GM10248 (cell line): Measurements from ENCODE around the gene PANK4.

Experiments
- CTCF ChIA-PET: fragments of 300-600 bp; sonication (Branson Sonifier 250); formaldehyde crosslinking; extraction: SDS; loops from one replicate; lab custom pipeline; 2021; ENCODE audit warnings: antibody characterized with exemption; lab: Yijun Ruan, JAX
- POLR2A ChIA-PET: fragments of 350-650 bp; sonication (Branson Sonifier 250); formaldehyde crosslinking; extraction: SDS; loops from one replicate; lab custom pipeline; 2020; ENCODE audit warnings: antibody characterized with exemption; lab: Yijun Ruan, JAX
- DNase-seq: peaks from one replicate; pipeline ENCODE4 v3.0.0; 2012; ENCODE audit errors: extremely low spot score
- CTCF ChIP-seq: IDR thresholded peaks from 2 replicates; pipeline ENCODE4 v1.5.1; 2012; ENCODE audit warnings: mild to moderate bottlenecking, low read depth; ENCODE audit errors: extremely low read depth, missing control alignments, control extremely low read depth

Gene PANK4

GRCh38 chr1:2509589-2509988 lies 16.8 kb downstream of the PANK4 start:
- no peak for DNase-seq
- ChIA-PET CTCF (interaction anchor here (1.0 kb wide), 1 partner anchor 95 kb away, joined by 4 read pairs; no protein-coding TSS in a partner anchor), POLR2A (no interaction called here)
- no peak for TF ChIP-seq CTCF

GRCh38 chr1:2508751-2509150 lies 17.6 kb downstream of the PANK4 start:
- POLR2A ChIA-PET, result no interaction called here
- CTCF ChIA-PET, result no interaction called here
- no peak for DNase-seq
- no peak for TF ChIP-seq CTCF

- ChIA-PET CTCF (interaction anchor here (1.6 kb wide), 1 partner anchor 20 kb away, joined by 3 read pairs; no protein-coding TSS in a partner anchor), POLR2A (no interaction called here)
- no peak for DNase-seq
- TF ChIP-seq CTCF, result no peak
Observed at GRCh38 chr1:2508180-2508579, 18.2 kb downstream of the PANK4 start.

GRCh38 chr1:2507744-2508155 lies 18.6 kb downstream of the PANK4 start:
- POLR2A ChIA-PET, result no interaction called here
- CTCF ChIA-PET, result interaction anchor here (1.1 to 1.6 kb wide), 2 partner anchors 12 to 20 kb away, joined by 3 read pairs; no protein-coding TSS in a partner anchor
- DNase-seq, result no peak
- TF ChIP-seq CTCF, result no peak

- CTCF ChIA-PET, result interaction anchor here (0.8 to 1.6 kb wide), 3 partner anchors 13 to 19 kb away, joined by 3 read pairs; partner anchors contain the start of gene PANK4
- no peak for TF ChIP-seq CTCF
- POLR2A ChIA-PET, result interaction anchor here (0.6 kb wide), 1 partner anchor 40 kb away, joined by 3 read pairs; no protein-coding TSS in a partner anchor
- no peak for DNase-seq
Observed at GRCh38 chr1:2506901-2507565, 19.4 kb downstream of the PANK4 start.

- ChIA-PET CTCF (interaction anchor here (0.7 to 1.6 kb wide), 4 partner anchors 14 to 20 kb away, joined by 3 read pairs; partner anchors contain the start of gene PANK4), POLR2A (interaction anchor here (0.6 kb wide), 1 partner anchor 41 kb away, joined by 3 read pairs; no protein-coding TSS in a partner anchor)
Observed at GRCh38 chr1:2506007-2506860, 20.2 kb downstream of the PANK4 start.

More at GRCh38 chr1:2506007-2506860, 20.2 kb downstream of the PANK4 start:
- TF ChIP-seq CTCF, result no peak
- DNase-seq, result no peak
